Measurements from ENCODE around the gene CFL1.
"Not testable (repeated sequence)": the region's sequence is repeated elsewhere in the genome, so short reads cannot be mapped to it uniquely, and the experiment has no call there.

CFL1 gene

DNA sequence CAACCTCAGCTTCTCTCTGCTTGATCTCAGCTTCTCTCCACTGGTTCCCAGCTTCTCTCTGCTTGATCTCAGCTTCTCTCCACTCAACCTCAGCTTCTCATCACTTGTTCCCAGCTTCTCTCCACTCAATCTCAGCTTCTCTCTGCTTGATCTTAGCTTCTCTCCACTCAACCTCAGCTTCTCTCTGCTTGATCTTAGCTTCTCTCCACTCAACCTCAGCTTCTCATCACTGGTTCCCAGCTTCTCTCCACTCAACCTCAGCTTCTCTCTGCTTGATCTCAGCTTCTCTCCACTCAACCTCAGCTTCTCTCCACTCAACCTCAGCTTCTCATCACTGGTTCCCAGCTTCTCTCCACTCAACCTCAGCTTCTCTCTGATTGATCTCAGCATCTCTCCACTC, 25.7 kb downstream of the CFL1 start:
- DNase-seq (ENCODE audit: low spot score): not testable (repeated sequence)

DNA sequence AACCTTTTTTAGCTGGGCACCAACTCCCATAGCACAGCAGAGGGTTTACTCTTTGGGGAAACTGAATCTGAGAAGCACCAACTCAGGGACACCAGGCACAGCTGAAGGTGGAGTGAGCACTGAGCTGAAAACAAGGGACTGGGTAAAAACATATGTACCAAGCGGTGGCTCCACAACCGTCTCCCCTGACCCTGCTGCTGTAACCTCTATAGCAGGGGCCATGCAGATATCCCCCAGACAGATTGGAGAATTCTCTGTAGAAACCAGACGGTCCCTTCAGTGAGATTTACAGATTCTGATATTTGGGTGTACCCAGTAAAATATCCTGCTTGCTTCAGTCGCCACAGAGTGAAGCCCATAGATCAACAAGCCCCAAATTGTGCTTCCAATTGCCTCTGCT, 28.5 kb downstream of the CFL1 start:
- no peak for DNase-seq (ENCODE audit: low spot score)

DNA sequence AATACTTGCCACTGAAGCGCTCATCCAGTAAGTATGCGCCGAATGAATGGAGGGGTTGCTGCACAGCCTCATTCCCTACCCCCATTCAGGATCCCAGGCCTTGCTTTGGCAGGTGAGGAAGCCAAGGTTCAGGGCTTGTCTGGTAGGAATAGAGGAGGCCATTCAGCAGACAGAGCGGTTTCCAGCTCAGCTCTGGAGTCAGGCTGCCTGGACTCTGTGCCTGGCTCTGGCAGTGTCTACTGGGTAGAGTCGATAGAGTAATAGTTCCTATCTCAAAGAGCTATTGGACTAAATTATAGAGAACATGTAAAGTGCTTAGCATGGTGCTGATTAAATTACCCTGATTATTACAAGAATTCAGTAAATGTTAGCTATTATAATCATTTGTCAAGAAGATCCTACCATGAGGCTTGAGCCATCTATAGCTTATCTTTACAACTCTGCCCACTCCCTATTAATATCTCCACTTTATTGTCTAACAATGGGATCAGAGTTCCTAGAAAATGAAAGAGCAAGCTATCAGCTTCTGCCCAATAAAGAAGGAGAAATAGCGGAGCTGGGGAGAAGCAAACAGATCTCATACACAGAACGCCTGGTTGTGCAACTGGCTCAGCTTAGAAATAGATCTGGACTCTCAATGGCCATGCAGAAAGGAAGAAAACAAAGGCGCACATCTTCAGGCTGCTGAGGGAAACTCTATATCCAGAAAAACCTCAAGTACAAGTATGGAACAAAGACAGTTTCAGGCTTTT, 30.8 kb downstream of the CFL1 start:
- DNase-seq (ENCODE audit: low spot score): no peak

DNA sequence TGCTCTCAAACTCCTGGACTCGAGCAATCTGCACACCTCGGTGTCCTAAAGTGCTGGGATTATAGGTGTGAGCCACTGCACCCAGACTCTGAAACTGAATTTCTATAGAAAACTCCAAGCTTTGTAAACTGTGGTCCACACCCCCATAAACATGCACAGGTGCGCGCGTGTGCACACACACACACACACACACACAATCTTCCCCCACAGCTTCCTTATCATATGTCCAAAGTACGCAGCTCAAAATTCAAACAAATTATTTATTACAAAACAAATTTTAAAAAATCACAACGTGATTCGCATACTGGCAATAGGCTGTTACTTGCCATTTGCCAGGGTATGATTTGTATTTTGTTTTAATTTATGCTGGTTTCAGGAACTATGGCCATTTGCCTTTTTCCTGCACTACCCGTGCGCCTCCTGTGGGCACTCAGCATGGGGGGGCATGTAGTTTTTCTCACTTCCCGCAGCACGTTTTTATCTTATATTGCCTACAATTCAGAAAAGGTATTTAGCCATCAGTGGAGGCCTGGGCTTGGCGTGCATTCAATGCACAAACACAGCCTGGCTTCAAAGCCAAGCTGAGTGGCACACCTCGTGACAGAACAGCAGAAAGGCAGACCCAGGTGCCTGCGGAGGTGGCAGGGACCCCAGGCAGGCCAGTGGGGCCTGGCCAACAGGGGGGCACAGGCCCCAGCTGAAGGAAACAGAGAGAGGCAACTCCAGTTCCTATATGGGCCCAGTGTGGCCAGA, 35.0 kb downstream of the CFL1 start:
- DNase-seq (ENCODE audit: low spot score): no peak

DNA sequence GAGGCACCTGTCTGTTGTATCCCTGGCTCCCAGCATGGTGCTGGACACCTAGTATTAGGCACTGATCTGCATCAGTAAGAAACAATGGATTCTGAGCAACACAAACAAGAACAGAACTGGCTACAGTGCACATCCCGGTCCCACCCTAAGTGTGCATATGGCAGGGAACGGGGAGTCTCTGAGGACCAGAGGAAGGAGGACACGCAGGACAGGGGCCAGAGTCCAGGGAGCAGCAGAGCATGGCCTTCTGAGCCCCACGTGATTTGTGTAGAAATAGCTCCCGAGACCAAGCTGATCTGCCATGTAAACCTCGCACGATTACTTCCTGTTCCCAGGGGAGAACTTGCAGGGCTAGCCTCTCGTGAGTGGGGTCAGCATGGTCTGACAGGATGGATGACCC, 36.9 kb downstream of the CFL1 start:
- DNase-seq (ENCODE audit: low spot score): no peak

DNA sequence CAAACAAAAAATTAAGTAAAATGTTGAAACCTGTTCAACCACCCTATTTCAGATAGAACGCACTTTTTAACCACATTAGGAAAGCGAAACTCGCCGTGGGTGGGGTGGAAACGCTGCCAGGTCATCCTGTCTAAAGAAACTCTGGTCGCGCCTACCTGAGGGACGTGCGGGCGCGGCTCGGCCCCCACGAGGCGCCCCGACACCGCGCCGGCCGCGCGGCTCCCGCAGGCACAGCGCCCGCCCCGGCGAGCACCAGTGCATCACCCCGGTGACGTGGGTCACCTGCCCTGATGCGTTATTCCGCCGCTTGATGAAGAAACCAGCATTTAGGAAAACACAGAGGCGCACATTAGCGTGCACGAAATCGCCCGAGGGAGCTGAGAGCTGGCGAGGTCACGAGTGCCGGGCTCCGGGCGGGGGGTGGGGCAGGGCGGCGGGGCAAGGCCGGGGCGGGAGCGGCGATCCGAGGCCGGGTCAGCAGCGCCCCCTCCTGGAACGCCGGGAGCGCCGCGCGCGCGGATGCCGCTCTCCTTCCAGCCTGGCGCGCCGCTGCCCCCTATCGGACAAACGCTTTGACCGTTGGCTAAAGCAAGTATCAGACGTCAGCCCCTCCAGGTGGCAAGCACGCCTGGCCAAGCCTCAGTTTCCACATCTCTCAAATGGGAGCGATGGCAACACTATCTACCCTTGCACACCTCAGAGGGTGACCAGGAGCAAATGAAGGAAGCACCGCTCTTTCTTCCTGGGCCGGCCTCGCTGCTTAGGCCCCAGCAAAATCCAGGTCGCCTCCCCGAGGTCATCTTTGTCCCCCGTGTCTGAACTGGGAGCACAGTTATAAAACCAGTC, 39.9 kb downstream of the CFL1 start:
- peak; percentile 95 for DNase-seq (ENCODE audit: low spot score)

DNA sequence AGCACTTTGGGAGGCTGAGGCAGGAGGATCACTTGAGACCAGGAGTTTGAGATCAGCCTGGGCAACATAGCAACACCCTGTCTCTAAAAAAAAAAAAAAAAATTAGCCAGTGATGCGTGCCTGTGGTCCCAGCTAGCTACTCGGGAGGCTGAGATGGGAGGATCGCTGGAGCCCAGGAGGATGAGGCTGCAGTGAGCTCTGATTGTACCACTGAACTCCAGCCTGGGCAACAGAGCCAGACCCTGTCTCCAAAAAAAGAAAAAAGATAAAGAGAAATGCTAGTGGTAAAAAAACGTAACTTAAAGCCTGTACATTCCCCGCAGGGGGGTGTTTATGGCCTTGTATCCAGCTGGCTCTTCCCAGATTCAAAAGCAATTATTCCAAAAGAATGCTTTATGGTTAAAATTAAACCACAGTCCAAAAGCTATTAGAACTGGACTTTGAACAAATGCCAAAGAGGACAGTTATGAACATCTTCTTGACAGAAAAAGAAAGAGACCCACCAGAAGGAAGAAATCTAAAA, 40.6 kb downstream of the CFL1 start:
- DNase-seq (ENCODE audit: low spot score): peak; percentile 28

DNA sequence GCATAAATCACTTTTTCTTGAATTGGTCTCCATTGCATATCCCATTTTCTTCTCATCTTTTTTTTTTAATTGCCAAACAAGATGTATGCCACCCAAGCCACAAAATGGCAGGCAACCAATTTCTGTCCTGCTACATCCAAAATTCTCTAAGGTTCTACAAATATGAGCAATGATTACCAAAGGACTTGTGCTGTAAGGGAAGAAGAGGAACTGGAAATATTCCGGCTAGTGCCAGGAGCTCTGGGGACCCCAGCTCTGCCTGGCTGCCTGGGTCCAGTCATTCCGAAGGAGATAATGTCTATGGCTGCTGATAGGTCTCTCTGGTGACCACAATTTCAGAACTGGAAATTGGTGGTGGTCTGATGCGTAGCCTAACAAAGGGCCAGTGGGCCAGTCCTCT, 41.3 kb downstream of the CFL1 start:
- no peak for DNase-seq (ENCODE audit: low spot score)

DNA sequence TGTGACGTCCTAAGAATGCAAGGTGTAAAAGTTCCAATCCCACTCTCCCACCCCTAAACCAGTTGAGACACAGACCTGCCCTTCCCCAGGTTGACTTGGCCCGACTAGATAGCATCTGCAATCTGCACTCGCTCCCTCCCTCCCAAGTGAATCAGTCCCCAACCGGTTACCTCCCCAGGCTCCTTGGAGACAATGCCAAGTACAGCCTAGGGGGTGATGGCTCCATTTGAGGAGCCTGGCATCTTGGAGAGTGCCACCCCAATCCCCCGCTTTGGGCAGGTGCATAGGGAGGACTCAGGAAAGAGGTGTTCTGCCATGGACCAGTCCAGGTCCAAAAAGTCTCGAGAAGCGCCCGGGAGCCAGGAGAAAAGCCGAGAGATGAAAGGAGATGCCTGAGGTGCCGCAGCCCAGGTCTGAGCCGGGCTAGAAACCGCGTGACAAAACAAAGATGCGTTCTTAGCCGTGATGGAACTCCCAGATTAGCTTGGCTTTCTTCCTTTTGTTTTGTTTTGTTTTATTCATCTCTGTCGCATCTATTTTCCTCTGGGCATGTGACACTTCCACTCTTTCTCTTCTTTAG, 42.9 kb downstream of the CFL1 start:
- DNase-seq (ENCODE audit: low spot score): no peak

DNA sequence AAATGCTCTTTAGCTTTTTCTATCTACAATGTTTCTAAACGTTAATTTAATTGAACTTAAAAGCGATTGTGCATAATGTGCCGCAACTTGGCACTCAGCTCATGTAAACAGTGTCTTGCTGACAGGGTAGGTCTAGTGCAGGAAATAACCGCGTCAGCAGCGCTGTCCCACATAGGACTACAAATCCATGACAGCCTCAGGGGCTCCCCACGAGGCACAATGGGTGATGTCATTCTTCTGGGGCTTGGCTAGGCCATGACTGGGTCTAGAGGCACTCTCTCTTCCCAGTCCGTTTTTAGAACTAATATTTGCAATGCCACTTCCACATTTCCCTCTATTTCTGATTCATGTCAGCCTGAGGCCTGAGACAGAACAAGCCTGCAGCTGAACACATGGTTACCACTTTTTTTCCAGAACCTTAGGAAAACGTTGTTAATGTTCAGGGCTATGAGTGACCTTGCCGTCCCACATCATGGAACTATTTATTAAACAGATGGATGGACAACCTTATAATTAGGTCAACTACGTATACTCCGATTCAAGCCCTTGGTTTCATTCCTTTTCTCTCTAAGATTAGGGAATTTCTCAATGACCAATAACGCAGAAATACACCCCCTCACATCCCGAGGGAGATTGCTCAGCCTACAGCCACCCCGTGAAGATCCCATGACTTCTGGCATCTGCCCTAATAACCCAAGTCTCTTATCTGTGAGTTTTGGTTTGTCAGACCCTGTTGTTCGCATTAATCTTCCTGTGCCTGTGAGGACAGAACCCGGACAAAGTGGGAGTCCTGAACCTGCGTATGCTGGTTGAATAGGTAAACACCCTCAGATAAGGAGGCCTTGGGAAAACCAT, 43.6 kb downstream of the CFL1 start:
- DNase-seq (ENCODE audit: low spot score): no peak

DNA sequence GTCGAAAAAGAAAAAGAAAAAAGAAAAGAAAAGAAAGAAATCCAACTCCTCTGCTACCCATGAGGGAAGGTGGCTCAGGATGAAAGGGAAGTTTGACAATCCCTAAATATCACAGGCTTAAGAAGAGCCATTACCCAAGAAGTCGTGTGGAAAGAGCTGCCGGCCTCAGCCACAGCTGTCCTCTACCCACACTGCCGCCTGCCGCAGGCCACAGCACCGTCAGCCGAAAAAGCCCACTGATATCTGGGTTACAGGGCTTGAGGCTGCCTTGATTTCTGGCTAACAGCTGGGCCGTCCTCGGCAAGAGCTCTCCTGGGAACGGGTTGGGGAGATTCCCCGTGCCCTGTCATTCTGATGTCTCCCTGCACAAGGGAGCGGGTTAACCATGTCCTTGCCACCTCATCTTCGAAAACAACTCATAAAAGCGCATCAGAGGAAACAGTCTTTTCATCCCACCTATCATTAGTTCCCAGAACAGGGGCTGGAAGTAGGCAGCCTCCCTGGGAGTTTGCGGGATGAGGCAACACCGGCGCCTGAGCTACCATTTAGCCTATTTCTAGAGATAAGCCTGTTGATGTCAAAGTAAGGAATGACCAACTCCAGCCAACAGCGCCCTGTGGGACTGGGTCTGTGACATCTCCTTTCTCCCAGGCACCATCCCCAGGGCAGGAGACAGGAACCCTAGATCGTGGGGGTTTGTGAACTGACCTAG, 46.1 kb downstream of the CFL1 start:
- DNase-seq (ENCODE audit: low spot score): no peak

DNA sequence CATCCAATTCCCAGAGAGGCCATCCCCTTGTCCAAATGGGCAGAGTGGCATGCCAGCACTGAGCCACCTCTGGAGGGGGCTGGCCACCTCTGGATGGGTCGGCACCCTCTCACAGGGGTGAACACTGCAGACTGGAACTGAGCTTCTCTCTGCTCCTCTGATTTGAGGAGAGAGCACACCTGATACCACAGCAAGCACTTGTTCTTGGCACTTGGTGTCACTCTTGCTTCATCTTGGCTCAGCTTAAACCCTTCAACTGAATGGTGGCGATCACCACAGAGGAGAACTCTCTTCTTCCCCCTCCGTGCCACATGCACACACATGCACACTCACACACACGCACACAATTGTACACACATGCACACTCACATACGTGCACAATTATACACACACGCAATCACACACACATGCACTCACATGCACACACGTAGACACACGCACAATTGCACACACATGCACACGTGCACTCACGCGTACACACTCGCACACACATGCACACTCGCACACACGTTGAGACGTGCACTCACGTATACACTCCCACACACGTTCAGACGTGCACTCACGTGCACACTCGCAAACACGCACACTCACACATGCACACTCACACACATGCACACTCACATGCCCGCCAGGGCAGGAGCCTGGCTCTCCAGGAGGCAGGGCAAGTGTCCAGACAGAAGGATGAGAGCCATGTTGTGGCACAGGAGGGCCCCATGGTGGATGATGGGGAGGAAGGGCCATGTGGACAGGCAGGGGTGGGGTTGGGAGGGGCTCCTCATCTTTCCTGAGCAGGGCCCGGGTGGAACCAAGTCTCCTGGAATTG, 47.7 kb downstream of the CFL1 start:
- DNase-seq (ENCODE audit: low spot score): no peak

DNA sequence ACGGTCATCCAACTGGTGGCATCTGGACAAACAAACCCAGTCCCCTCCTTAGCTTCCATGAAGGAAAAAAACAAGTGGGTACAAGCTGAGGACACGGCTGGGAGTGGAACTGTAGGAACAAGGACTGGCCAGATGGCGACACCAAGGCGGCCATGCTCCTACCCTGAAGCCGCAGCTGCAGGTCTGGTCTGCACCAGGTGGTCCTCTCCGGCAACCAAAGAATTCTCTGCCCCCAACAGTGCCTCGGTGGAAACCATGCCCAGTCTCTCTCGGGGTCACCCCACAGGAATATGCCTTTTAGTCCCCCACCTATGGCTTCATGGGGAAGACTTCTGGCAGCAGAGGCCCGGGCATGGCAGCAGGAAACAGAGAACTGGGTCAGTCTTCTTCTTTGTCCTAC, 48.5 kb downstream of the CFL1 start:
- no peak for DNase-seq (ENCODE audit: low spot score)

DNA sequence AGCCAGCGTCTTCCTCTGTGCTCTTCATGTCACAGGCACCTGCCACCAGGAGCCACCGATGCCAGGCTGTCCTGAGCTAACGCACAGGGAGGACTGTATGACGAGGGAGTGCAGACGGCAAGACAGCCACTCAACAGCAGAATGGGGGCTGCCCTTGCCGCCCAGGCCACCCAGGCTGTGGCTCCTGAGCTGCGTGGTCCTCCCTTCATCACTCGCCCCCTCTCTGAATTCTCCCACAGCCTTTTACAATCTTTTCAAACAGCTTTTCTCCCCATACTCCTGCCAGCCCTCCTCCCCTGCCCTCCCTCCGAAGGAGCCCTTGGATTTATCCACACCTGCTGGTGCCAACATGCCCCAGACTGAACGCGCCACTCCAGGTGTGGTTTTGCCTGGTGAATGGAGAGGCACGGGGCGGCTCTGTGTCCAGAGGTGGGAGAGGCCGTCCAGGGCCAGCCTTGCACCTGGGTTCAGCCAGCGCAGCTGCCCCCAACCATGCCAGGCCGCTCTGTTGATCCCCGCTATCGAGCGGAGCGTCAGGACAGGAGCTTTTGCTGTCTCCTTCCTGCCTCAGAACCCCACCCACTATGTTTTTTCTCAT, 49.1 kb downstream of the CFL1 start:
- DNase-seq (ENCODE audit: low spot score): no peak

DNA sequence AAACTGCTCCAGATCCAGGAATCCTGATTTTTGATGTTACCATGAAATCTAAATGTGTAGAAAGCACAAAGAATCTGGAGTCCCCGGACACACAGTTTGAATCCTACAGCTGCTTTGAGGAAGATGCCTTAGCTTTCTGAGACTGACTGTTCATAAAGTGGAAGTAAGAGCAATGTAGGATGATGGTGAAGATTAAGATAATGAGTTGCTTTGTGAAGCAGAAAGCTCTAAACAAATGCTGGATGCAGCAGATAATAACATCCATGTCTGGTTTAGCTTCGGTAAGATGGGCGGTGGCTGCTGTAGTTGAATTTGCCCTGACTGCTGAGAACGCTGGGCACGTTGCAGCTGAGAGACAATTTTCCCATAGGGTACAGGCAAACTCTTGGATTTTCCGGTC, 51.0 kb downstream of the CFL1 start:
- DNase-seq (ENCODE audit: low spot score): no peak
